ENCODE measurements around the gene PAX2. TPM values are rescaled to one million over a fixed set of nuclear protein-coding genes. Genes with fewer than 3 reads are reported as not detected.

Gene PAX2
- total RNA-seq, 1 donor from 2014 or later: 5.1 TPM

DNA sequence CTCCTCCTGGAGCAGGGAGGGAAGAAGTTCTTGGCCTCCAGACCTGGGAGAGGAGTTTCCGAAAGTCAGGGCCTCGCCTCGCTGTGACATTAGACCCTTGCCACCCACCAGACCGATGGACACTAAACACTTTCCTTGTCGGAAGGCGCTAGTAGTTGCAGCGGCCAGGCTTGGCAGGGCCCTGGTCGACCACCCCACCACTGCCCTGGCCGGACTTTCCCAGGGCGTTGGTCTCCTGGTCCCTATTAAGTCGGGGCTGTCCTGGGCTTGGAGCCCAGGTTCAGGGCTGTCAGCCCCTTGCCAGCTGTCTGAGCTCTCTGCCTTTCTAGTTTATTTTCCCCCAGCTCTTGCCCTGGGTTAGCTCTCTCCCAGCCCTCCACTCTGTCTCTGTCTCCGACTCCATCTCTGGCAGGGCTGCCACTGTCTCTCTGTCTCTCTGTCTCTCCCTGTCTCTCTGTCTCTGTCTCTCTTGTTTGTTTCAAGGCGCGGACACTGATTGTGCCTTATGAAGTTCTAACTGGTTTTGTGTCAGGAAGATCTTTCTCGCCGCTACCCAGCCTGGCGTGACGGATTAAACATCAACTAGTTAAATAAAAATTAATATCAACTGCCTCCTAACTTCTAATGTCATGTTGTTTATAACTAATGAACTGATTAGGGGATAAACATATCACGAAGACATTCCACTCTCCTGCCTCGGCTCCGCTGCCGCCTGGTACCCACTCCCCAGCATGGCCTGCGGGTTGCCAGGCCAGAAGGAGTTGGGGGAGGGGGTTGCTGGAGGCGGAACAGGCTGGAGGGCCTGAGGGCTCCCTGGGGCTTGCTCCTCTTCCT, 13.8 kb upstream of the PAX2 start:
- TF ChIP-seq, protein P1, sequence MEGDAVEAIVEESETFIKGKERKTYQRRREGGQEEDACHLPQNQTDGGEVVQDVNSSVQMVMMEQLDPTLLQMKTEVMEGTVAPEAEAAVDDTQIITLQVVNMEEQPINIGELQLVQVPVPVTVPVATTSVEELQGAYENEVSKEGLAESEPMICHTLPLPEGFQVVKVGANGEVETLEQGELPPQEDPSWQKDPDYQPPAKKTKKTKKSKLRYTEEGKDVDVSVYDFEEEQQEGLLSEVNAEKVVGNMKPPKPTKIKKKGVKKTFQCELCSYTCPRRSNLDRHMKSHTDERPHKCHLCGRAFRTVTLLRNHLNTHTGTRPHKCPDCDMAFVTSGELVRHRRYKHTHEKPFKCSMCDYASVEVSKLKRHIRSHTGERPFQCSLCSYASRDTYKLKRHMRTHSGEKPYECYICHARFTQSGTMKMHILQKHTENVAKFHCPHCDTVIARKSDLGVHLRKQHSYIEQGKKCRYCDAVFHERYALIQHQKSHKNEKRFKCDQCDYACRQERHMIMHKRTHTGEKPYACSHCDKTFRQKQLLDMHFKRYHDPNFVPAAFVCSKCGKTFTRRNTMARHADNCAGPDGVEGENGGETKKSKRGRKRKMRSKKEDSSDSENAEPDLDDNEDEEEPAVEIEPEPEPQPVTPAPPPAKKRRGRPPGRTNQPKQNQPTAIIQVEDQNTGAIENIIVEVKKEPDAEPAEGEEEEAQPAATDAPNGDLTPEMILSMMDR (IDR thresholded peaks at IDR 0.05; ENCODE audit: insufficient read depth, low read length, poor library complexity, severe bottlenecking): no peak
- H3K4me3 ChIP-seq (ENCODE audit: low read depth, low read length): peak overlapping the region; percentile 20
- H3K27me3 ChIP-seq (ENCODE audit: control insufficient read depth, insufficient read depth, low read length): no peaks in the 10 kb centered on the region
- DNase-seq (ENCODE audit: low read depth): no peak
- H3K36me3 ChIP-seq (ENCODE audit: control insufficient read depth, insufficient read depth, low read length): no peaks in the 10 kb centered on the region

- no peaks in the 10 kb centered on the region for H3K36me3 ChIP-seq (ENCODE audit: control insufficient read depth, insufficient read depth, low read length)
- no peak overlapping the region for H3K4me3 ChIP-seq (ENCODE audit: low read depth, low read length)
- TF ChIP-seq, protein P1 (IDR thresholded peaks at IDR 0.05; ENCODE audit: insufficient read depth, low read length, poor library complexity, severe bottlenecking): no peak
- no peak for DNase-seq (ENCODE audit: low read depth)
- H3K27me3 ChIP-seq (ENCODE audit: control insufficient read depth, insufficient read depth, low read length): no peaks in the 10 kb centered on the region
Measured at GRCh38 chr10:100732241-100732596, 13.2 kb upstream of the PAX2 start.

DNA sequence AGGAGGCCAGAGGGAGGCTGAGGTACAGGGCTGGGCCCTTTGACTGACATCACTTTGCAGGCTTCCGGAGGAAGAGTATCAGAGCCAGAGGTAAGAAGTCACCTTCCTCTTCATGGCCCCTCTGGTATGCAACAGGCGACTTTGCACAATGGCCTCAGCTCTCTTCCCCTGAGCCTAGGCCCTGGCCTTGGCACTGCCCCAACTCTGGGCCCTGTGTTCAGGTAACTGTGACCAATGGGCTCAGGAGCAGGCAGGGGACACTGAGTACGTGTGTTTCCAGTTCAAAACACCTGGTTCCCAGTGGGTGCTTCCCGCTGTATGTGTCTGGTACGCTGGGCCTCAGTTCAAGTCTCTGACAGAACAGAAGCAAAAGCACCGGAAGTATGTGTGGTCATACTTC, 12.1 kb upstream of the PAX2 start:
- no peak overlapping the region for H3K4me3 ChIP-seq (ENCODE audit: low read depth, low read length)
- no peaks in the 10 kb centered on the region for H3K36me3 ChIP-seq (ENCODE audit: control insufficient read depth, insufficient read depth, low read length)
- H3K27me3 ChIP-seq (ENCODE audit: control insufficient read depth, insufficient read depth, low read length): no peaks in the 10 kb centered on the region
- TF ChIP-seq, protein P1 (IDR thresholded peaks at IDR 0.05; ENCODE audit: insufficient read depth, low read length, poor library complexity, severe bottlenecking): no peak
- no peak for DNase-seq (ENCODE audit: low read depth)

DNA sequence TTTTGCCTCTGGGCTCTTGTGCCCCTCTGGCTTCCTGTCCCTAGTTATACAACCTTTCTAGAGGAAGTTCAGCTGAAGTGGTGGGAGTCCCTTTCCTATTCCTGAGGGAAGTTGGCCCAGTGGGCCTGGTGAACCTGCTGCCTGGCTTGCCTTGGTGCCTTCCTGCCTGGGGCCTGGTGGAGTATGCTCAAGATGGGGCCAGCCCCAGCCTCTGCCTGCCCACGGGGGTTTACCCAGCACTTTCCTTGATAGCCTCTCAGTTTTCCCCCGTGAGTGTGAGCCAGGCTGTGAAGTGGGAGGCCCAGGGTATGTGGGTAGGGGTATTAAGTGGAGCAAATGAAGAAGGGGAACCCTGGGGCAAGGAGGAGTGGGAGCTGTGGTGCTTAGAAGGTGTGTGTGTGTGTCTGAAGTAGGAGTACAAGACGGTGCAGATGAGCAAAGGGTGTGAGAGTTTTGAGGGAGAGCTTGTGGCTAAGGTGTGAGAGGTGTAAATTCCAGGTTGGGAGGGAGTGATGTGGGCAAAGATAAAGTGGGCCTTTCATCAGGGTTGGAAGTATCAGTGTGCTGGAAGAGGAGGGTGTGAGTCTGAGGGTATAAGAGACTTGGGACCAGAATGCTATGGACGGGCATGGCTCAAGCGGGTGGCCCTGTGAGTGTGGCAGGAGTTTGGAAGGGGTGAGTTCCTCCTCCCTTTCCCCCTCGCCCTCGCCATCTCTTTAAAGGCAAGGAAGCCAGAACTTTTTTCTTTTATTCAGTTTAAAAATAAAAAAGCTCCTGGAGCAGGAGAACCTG, 10.9 kb upstream of the PAX2 start:
- Histone ChIP-seq H3K4me3 (ENCODE audit: low read depth, low read length) (no peak overlapping the region), H3K27me3 (ENCODE audit: control insufficient read depth, insufficient read depth, low read length) (no peaks in the 10 kb centered on the region), H3K36me3 (ENCODE audit: control insufficient read depth, insufficient read depth, low read length) (no peaks in the 10 kb centered on the region)
- TF ChIP-seq, protein P1 (IDR thresholded peaks at IDR 0.05; ENCODE audit: insufficient read depth, low read length, poor library complexity, severe bottlenecking): no peak
- DNase-seq (ENCODE audit: low read depth): no peak

GRCh38 chr10:100735087-100735336, 10.4 kb upstream of the PAX2 start:
- H3K4me3 ChIP-seq (ENCODE audit: low read depth, low read length): peak overlapping the region; percentile 72
- H3K27me3 ChIP-seq (ENCODE audit: control insufficient read depth, insufficient read depth, low read length): no peaks in the 10 kb centered on the region
- H3K36me3 ChIP-seq (ENCODE audit: control insufficient read depth, insufficient read depth, low read length): no peaks in the 10 kb centered on the region
- TF ChIP-seq, protein P1 (IDR thresholded peaks at IDR 0.05; ENCODE audit: insufficient read depth, low read length, poor library complexity, severe bottlenecking): no peak
- DNase-seq (ENCODE audit: low read depth): no peak

Data from kidney epithelial cell (primary cell).